Endodermal cell (in vitro differentiated cells): ENCODE data around the gene FASN. TPM values are rescaled to one million over a fixed set of nuclear protein-coding genes. Genes with fewer than 3 reads are reported as not detected.

ENCODE experiments used
- DNase-seq: peaks from one replicate; pipeline ENCODE4 v3.0.0-alpha.2; 2017
- H3K27ac ChIP-seq: 2 replicates; pipeline ENCODE4 v1.5.1; 2013; ENCODE audit warnings: mild to moderate bottlenecking, low read depth, low read length, moderate library complexity
- H3K27me3 ChIP-seq: 2 replicates; pipeline ENCODE4 v1.6.1; 2013; ENCODE audit warnings: mild to moderate bottlenecking, low read length, moderate library complexity; ENCODE audit not compliant: insufficient read depth, control insufficient read depth, poor library complexity, severe bottlenecking
- H3K36me3 ChIP-seq: 2 replicates; pipeline ENCODE4 v1.7.0; 2013; ENCODE audit warnings: mild to moderate bottlenecking, low read length, moderate library complexity; ENCODE audit not compliant: control insufficient read depth, insufficient read depth
- H3K4me1 ChIP-seq: one replicate; pipeline ENCODE4 v1.7.0; 2013; ENCODE audit warnings: low read length; ENCODE audit not compliant: control insufficient read depth, insufficient read depth
- H3K4me3 ChIP-seq: 2 replicates; pipeline ENCODE4 v1.5.1; 2013; ENCODE audit warnings: mild to moderate bottlenecking, low read length, moderate library complexity
- H3K9ac ChIP-seq: 2 replicates; pipeline ENCODE4 v1.6.1; 2013; ENCODE audit warnings: mild to moderate bottlenecking, low read length, moderate library complexity; ENCODE audit not compliant: poor library complexity, severe bottlenecking; ENCODE audit errors: extremely low read depth
- H3K9me3 ChIP-seq: 2 replicates; pipeline ENCODE4 v1.6.1; 2013; ENCODE audit warnings: mild to moderate bottlenecking, low read length, moderate library complexity; ENCODE audit not compliant: control insufficient read depth
- H3K27ac Mint-ChIP-seq: 2 replicates; pipeline ENCODE4 v1.8.0; 2020; ENCODE audit warnings: mixed read lengths
- H3K27me3 Mint-ChIP-seq: 2 replicates; pipeline ENCODE4 v1.8.0; 2021; ENCODE audit warnings: mild to moderate bottlenecking, mixed read lengths; ENCODE audit not compliant: insufficient read depth
- H3K36me3 Mint-ChIP-seq: 2 replicates; pipeline ENCODE4 v1.8.0; 2020; ENCODE audit warnings: low read depth, mixed read lengths
- H3K4me1 Mint-ChIP-seq: 2 replicates; pipeline ENCODE4 v1.8.0; 2020; ENCODE audit warnings: mixed read lengths
- H3K4me3 Mint-ChIP-seq: 2 replicates; pipeline ENCODE4 v1.8.0; 2020; ENCODE audit warnings: mild to moderate bottlenecking, moderate library complexity, mixed read lengths
- H3K9me3 Mint-ChIP-seq: 2 replicates; pipeline ENCODE4 v1.8.0; 2020; ENCODE audit warnings: mild to moderate bottlenecking, mixed read lengths
- WGBS, 2 experiments: methylation state at CpG; one replicate each; pipeline versions ENCODE4 v1.1.5 to v1.1.7; 2013; ENCODE audit warnings: missing lambda C conversion rate in 2 of 2, mixed read lengths in 1 of 2; ENCODE audit not compliant: insufficient coverage in 1 of 2, insufficient read length in 1 of 2; 5-methylcytosine and 5-hydroxymethylcytosine counted together
- total RNA-seq, 2 donors: library from RNA; stranded (reverse); fragmentation: NEBNext Ultra II Directional in 1 of 2; extraction: Animal tissue kit (Norgen Biotek cat#: 25700) in 1 of 2; gene quantifications; 2 replicates in 1 of 2; 3 replicates in 1 of 2; pipeline ENCODE4 v1.2.1, GENCODE V29; 2021
- TF ChIP-seq, protein P1 (sequence below): fragments of 200-600 bp; sonication (generic); conservative IDR thresholded peaks from 2 replicates; pipeline ENCODE4 v1.5.0; 2021; ENCODE audit warnings: antibody characterized with exemption, mild to moderate bottlenecking

Gene FASN
- total RNA-seq, 2 donors from 2014 or later, result 371 to 498 TPM

GRCh38 chr17:82043507-82043906 is 54.5 kb downstream of the FASN start:
- Histone ChIP-seq H3K9ac (no peak overlapping the region), H3K9me3 (no peaks in the 10 kb centered on the region), H3K27me3 (no peaks in the 10 kb centered on the region), H3K27ac (no peak overlapping the region), H3K4me3 (no peak overlapping the region), H3K4me1 (no peaks in the 10 kb centered on the region), H3K36me3 (peaks cover 14% of the 10 kb centered on the region)
- DNase-seq, result no peak
- Mint-ChIP-seq H3K27me3 (peaks cover 13% of the 10 kb centered on the region), H3K36me3 (peaks cover 11% of the 10 kb centered on the region), H3K4me1 (no peaks in the 10 kb centered on the region), H3K9me3 (peaks cover 6% of the 10 kb centered on the region), H3K4me3 (no peak overlapping the region), H3K27ac (no peak overlapping the region)
- TF ChIP-seq, protein P1, sequence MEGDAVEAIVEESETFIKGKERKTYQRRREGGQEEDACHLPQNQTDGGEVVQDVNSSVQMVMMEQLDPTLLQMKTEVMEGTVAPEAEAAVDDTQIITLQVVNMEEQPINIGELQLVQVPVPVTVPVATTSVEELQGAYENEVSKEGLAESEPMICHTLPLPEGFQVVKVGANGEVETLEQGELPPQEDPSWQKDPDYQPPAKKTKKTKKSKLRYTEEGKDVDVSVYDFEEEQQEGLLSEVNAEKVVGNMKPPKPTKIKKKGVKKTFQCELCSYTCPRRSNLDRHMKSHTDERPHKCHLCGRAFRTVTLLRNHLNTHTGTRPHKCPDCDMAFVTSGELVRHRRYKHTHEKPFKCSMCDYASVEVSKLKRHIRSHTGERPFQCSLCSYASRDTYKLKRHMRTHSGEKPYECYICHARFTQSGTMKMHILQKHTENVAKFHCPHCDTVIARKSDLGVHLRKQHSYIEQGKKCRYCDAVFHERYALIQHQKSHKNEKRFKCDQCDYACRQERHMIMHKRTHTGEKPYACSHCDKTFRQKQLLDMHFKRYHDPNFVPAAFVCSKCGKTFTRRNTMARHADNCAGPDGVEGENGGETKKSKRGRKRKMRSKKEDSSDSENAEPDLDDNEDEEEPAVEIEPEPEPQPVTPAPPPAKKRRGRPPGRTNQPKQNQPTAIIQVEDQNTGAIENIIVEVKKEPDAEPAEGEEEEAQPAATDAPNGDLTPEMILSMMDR, result no peak
- 72 to 75% methylated on average over 12 to 16 of the region's 16 CpGs for WGBS, 2 experiments

GRCh38 chr17:82042649-82043048 is 55.4 kb downstream of the FASN start:
- Histone ChIP-seq H3K9me3 (no peaks in the 10 kb centered on the region), H3K4me3 (no peak overlapping the region), H3K4me1 (no peaks in the 10 kb centered on the region), H3K27me3 (no peaks in the 10 kb centered on the region), H3K27ac (no peak overlapping the region), H3K9ac (no peak overlapping the region), H3K36me3 (peaks cover 11% of the 10 kb centered on the region)
- peaks cover 7% of the 10 kb centered on the region for H3K9me3 Mint-ChIP-seq
- 93 to 99% methylated on average over 7 to 9 of the region's 9 CpGs for WGBS, 2 experiments
- TF ChIP-seq, protein P1, result no peak
- H3K4me1 Mint-ChIP-seq, result peaks cover 4% of the 10 kb centered on the region
- peaks cover 17% of the 10 kb centered on the region for H3K27me3 Mint-ChIP-seq
- no peak overlapping the region for H3K27ac Mint-ChIP-seq
- H3K4me3 Mint-ChIP-seq, result no peak overlapping the region
- peaks cover 9% of the 10 kb centered on the region for H3K36me3 Mint-ChIP-seq
- DNase-seq, result no peak

DNA sequence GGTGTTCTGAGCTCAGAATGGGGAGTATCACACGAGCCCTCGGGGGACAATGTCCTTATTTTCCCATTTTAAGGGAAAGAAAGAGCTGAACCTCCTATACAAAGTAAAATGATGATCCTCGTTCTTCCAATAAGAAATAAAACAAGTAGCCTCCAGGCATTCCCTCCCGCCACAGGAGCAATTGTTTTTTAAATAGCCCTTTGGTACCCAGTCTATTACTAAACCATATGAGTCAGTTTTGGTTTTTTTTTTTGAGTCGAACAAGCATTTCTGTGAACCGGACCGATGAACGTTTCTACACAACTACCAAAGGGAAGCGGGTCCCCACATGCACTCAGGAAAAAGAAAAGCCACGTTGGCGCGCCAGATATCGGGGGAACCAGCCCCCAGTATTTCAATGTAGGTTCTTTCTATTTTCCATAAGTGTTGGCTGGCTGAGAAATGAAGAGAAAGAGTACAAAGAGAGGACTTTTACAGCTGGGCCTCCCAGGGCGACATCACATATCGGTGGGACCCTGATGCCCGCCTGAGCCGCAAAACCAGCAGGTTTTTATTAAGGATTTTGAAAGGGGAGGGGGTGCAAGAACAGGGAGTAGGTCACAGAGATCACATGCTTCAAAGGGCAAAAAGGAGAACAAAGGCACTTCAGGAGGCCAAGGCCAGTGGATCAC is 56.8 kb downstream of the FASN start:
- no peak overlapping the region for H3K9ac ChIP-seq
- Mint-ChIP-seq H3K4me1 (peaks cover 4% of the 10 kb centered on the region), H3K27ac (no peak overlapping the region), H3K27me3 (peaks cover 17% of the 10 kb centered on the region), H3K36me3 (no peaks in the 10 kb centered on the region), H3K9me3 (peaks cover 8% of the 10 kb centered on the region), H3K4me3 (no peak overlapping the region)
- H3K4me1 ChIP-seq, result no peaks in the 10 kb centered on the region
- DNase-seq, result no peak
- WGBS, 2 experiments, result 81 to 82% methylated on average over 13 to 17 of the region's 17 CpGs
- no peaks in the 10 kb centered on the region for H3K36me3 ChIP-seq
- no peaks in the 10 kb centered on the region for H3K9me3 ChIP-seq
- TF ChIP-seq, protein P1, result no peak
- H3K27me3 ChIP-seq, result no peaks in the 10 kb centered on the region
- H3K4me3 ChIP-seq, result no peak overlapping the region
- H3K27ac ChIP-seq, result no peak overlapping the region
